Neural cell (in vitro differentiated cells): ENCODE data around the gene FXYD2. TPM values are rescaled to one million over a fixed set of nuclear protein-coding genes. Genes with fewer than 3 reads are reported as not detected.
A peak's percentile ranks its signal among the peaks of the same experiment; 100 is the strongest.

ENCODE experiments used
- H2AFZ ChIP-seq: fragments of 200-600, 300-800 bp; sonication (generic), shearing (Covaris generic); 2 replicates; pipeline ENCODE4 v1.6.0; 2014; ENCODE audit warnings: low read depth, mild to moderate bottlenecking, antibody characterized with exemption, low read length, moderate library complexity
- H3F3A ChIP-seq: fragments of 200-600 bp; shearing (Covaris generic); 2 replicates; pipeline ENCODE4 v1.6.1; 2016; ENCODE audit warnings: mild to moderate bottlenecking, moderate library complexity, mixed read lengths, antibody characterized with exemption, low read length; ENCODE audit not compliant: insufficient read depth, poor library complexity, severe bottlenecking
- H3K27ac ChIP-seq: fragments of 200-600, 300-800 bp; sonication (generic), shearing (Covaris generic); 2 replicates; pipeline ENCODE4 v1.5.1; 2014; ENCODE audit warnings: mild to moderate bottlenecking, low read length, moderate library complexity
- H3K27me3 ChIP-seq: fragments of 300-800, 200-600 bp; sonication (generic), shearing (Covaris generic); 2 replicates; pipeline ENCODE4 v1.6.0; 2014; ENCODE audit warnings: mild to moderate bottlenecking, low read depth, low read length, moderate library complexity; ENCODE audit not compliant: insufficient read depth
- H3K36me3 ChIP-seq: fragments of 300-800, 200-600 bp; sonication (generic), shearing (Covaris generic); 2 replicates; pipeline ENCODE4 v1.5.1; 2014; ENCODE audit warnings: mild to moderate bottlenecking, antibody characterized with exemption, low read length, moderate library complexity; ENCODE audit not compliant: insufficient read depth
- H3K4me2 ChIP-seq: fragments of 300-800, 200-600 bp; sonication (generic), shearing (Covaris generic); 2 replicates; pipeline ENCODE4 v1.6.0; 2014; ENCODE audit warnings: mild to moderate bottlenecking, low read length
- H3K4me3 ChIP-seq: fragments of 300-800, 200-600 bp; sonication (generic), shearing (Covaris generic); 2 replicates; pipeline ENCODE4 v1.5.1; 2014; ENCODE audit warnings: mild to moderate bottlenecking, low read length, moderate library complexity
- H3K79me2 ChIP-seq: fragments of 200-600 bp; shearing (Covaris generic); replicated peaks from 2 replicates; pipeline ENCODE4 v1.6.0; 2014; ENCODE audit warnings: mild to moderate bottlenecking, low read length, moderate library complexity; ENCODE audit not compliant: insufficient read depth
- H3K9ac ChIP-seq: fragments of 300-800, 200-600 bp; sonication (generic), shearing (Covaris generic); 2 replicates; pipeline ENCODE4 v1.6.1; 2016; ENCODE audit warnings: mild to moderate bottlenecking, low read length, mixed read lengths
- H3K9me2 ChIP-seq: fragments of 200-600 bp; shearing (Covaris generic); 2 replicates; pipeline ENCODE4 v1.6.1; 2016; ENCODE audit warnings: mild to moderate bottlenecking, low read length, mixed read lengths; ENCODE audit not compliant: insufficient read depth
- H3K9me3 ChIP-seq: fragments of 200-600, 300-800 bp; sonication (generic), shearing (Covaris generic); 2 replicates; pipeline ENCODE4 v1.6.1; 2016; ENCODE audit warnings: mild to moderate bottlenecking, mixed run types, low read length, moderate library complexity, mixed read lengths
- H4K20me1 ChIP-seq: fragments of 200-600 bp; shearing (Covaris generic); 2 replicates; pipeline ENCODE4 v1.6.1; 2016; ENCODE audit warnings: mild to moderate bottlenecking, mixed run types; ENCODE audit not compliant: insufficient read depth
- CTCF ChIP-seq: fragments of 450-650 bp; IDR thresholded peaks from 2 replicates; pipeline ENCODE4 v1.5.1; 2014; ENCODE audit warnings: antibody characterized with exemption, mild to moderate bottlenecking, moderate library complexity; ENCODE audit not compliant: poor library complexity, severe bottlenecking
- EP300 ChIP-seq: fragments of 450-650 bp; conservative IDR thresholded peaks from 2 replicates; pipeline ENCODE4 v1.6.1; 2014; ENCODE audit warnings: antibody characterized with exemption, mild to moderate bottlenecking, moderate library complexity; ENCODE audit not compliant: poor library complexity, severe bottlenecking
- EZH2 ChIP-seq: fragments of 200-600, 300-800 bp; shearing (Covaris generic), sonication (generic); IDR thresholded peaks from 2 replicates; pipeline ENCODE4 v1.6.1; 2014; ENCODE audit warnings: antibody characterized with exemption, low read length, borderline replicate concordance, mild to moderate bottlenecking; ENCODE audit not compliant: insufficient read depth, poor library complexity, severe bottlenecking
- MXI1 ChIP-seq: fragments of 450-650 bp; conservative IDR thresholded peaks from 2 replicates; pipeline ENCODE4 v1.6.1; 2014; ENCODE audit warnings: antibody characterized with exemption, mild to moderate bottlenecking; ENCODE audit not compliant: poor library complexity, severe bottlenecking
- POLR2AphosphoS5 ChIP-seq: IDR thresholded peaks from 2 replicates; pipeline ENCODE4 v1.6.1; 2012
- RAD21 ChIP-seq: fragments of 450-650 bp; conservative IDR thresholded peaks from 2 replicates; pipeline ENCODE4 v1.6.1; 2014; ENCODE audit warnings: antibody characterized with exemption, mild to moderate bottlenecking, moderate library complexity
- REST ChIP-seq: IDR thresholded peaks from 2 replicates; pipeline ENCODE4 v1.6.1; 2012; ENCODE audit warnings: borderline replicate concordance
- SMC3 ChIP-seq: fragments of 450-650 bp; conservative IDR thresholded peaks from 2 replicates; pipeline ENCODE4 v1.6.1; 2014; ENCODE audit warnings: antibody characterized with exemption, mild to moderate bottlenecking, moderate library complexity; ENCODE audit not compliant: poor library complexity
- TAF1 ChIP-seq: IDR thresholded peaks from 2 replicates; pipeline ENCODE4 v1.6.1; 2012; ENCODE audit warnings: low read depth
- polyA minus RNA-seq: library from RNA; depleted of rRNA, polyadenylated mRNA; stranded (reverse); fragments of >200 nt; gene quantifications from 2 replicates; pipeline ENCODE4 v1.2.3, GENCODE V29; 2014
- polyA plus RNA-seq: library from polyadenylated mRNA; depleted of rRNA; stranded (reverse); fragments of >200 nt; gene quantifications from 2 replicates; pipeline ENCODE4 v1.2.3, GENCODE V29; 2014

Gene FXYD2
- polyA plus RNA-seq (1.9 and 4.8 TPM in 2 replicates), polyA minus RNA-seq (2.9 and 3.4 TPM in 2 replicates)

- Histone ChIP-seq H3K27ac (no peak within 1 kb of the TSS), H4K20me1 (no peaks in the 10 kb centered on the region), H3K9me3 (no peaks in the 10 kb centered on the region), H3K27me3 (no peaks in the 10 kb centered on the region), H3K4me2 (no peak within 1 kb of the TSS), H3K9me2 (no peaks in the 10 kb centered on the region), H3F3A (no peaks in the 10 kb centered on the region), H3K36me3 (no peaks in the 10 kb centered on the region), H2AFZ (no peak within 1 kb of the TSS), H3K4me3 (no peak within 1 kb of the TSS), H3K79me2 (no peaks in the 10 kb centered on the region), H3K9ac (no peak within 1 kb of the TSS)
- TF ChIP-seq TAF1 (no peak), EZH2 (no peak), SMC3 (no peak), EP300 (no peak), POLR2AphosphoS5 (no peak), REST (no peak)
Measured at GRCh38 chr11:117824571-117825537, at the start of gene FXYD2. FXYD2 (minus strand) TSS chr11:117824744; CDS start chr11:117824678, 66 bp downstream.

- peak overlapping the region; percentile 99 for H3K27ac ChIP-seq
- peak overlapping the region; percentile 70 for H3K4me3 ChIP-seq
- H3K27me3 ChIP-seq: no peaks in the 10 kb centered on the region
- peaks cover 17% of the 10 kb centered on the region for H4K20me1 ChIP-seq
- H3K9ac ChIP-seq: peak overlapping the region; percentile 97
- H3K79me2 ChIP-seq: peaks cover 80% of the 10 kb centered on the region
- H3K9me3 ChIP-seq: no peaks in the 10 kb centered on the region
- no peaks in the 10 kb centered on the region for H3F3A ChIP-seq
- TF ChIP-seq TAF1 (no peak), MXI1 (no peak), SMC3 (no peak), POLR2AphosphoS5 (no peak), RAD21 (no peak), CTCF (no peak), REST (no peak)
- H2AFZ ChIP-seq: no peak overlapping the region
- peak overlapping the region; percentile 83 for H3K4me2 ChIP-seq
- no peaks in the 10 kb centered on the region for H3K9me2 ChIP-seq
- H3K36me3 ChIP-seq: no peaks in the 10 kb centered on the region
Measured at GRCh38 chr11:117873828-117874125, 49.2 kb upstream of the FXYD2 start.
